Erythroblast (primary cell): ENCODE measurements around the gene ZFP3.

ENCODE experiments used
- GATA1 ChIP-seq: IDR thresholded peaks from 2 replicates; pipeline ENCODE4 v1.6.1; 2011; ENCODE audit warnings: low read depth, mild to moderate bottlenecking, control low read depth, low read length, moderate library complexity
- POLR2A ChIP-seq: IDR thresholded peaks from 2 replicates; pipeline ENCODE4 v1.6.1; 2011; ENCODE audit warnings: mild to moderate bottlenecking, low read length

- TF ChIP-seq POLR2A = no peak
- TF ChIP-seq GATA1 = no peak
Measured at GRCh38 chr17:5121186-5121841, 43.0 kb downstream of the ZFP3 start.
